Ramos (cell line): ENCODE measurements around the gene FARSA.
"Not testable (repeated sequence)": the region's sequence is repeated elsewhere in the genome, so short reads cannot be mapped to it uniquely, and the experiment has no call there.

Experiments
- in situ Hi-C: fragments of 300-500 bp; cut with MboI; formaldehyde crosslinking; loops from one replicate; pipeline ENCODE4 v1.14.3; 2022; ENCODE audit warnings: low sequenced_read_pairs; ENCODE audit not compliant: unreplicated experiment

The FARSA gene

GRCh38 chr19:12938779-12939601 is 5.5 kb upstream of the FARSA start:
- in situ Hi-C loops, result no loop called here

GRCh38 chr19:12937927-12938778 is 4.6 kb upstream of the FARSA start, which contains the start of gene CALR:
Gene CALR, plus strand, starts transcription at chr19:12938609. Its CDS starts 71 bp downstream, at chr19:12938680.
- in situ Hi-C loops, result no loop called here

GRCh38 chr19:12937093-12937926 is 3.8 kb upstream of the FARSA start:
- in situ Hi-C loops, result no loop called here

- in situ Hi-C loops, result no loop called here
These were observed 3.1 kb upstream of the FARSA start for GRCh38 chr19:12936582-12936981.

- in situ Hi-C loops, result no loop called here
These were observed 1.6 kb upstream of the FARSA start for GRCh38 chr19:12935071-12935470.

- in situ Hi-C loops, result no loop called here
These were observed 872 bp downstream of the FARSA start for GRCh38 chr19:12932392-12933286.

GRCh38 chr19:12930002-12930645 is 3.4 kb downstream of the FARSA start:
- in situ Hi-C loops, result no loop called here

GRCh38 chr19:12924621-12925310 is 8.7 kb downstream of the FARSA start:
- in situ Hi-C loops, result no loop called here

- in situ Hi-C loops, result no loop called here
These were observed 10.6 kb downstream of the FARSA start for GRCh38 chr19:12922959-12923358.

- in situ Hi-C loops, result no loop called here
These were observed 12.5 kb downstream of the FARSA start for GRCh38 chr19:12921047-12921446.

- in situ Hi-C loops, result no loop called here
These were observed 15.3 kb downstream of the FARSA start for GRCh38 chr19:12918253-12918652.

GRCh38 chr19:12915860-12916259 is 17.7 kb downstream of the FARSA start:
- in situ Hi-C loops, result not testable (repeated sequence)

- in situ Hi-C loops, result no loop called here
These were observed 19.4 kb downstream of the FARSA start for GRCh38 chr19:12913851-12914690.

- in situ Hi-C loops, result no loop called here
These were observed 20.4 kb downstream of the FARSA start for GRCh38 chr19:12913011-12913561.

GRCh38 chr19:12912571-12912970 is 20.9 kb downstream of the FARSA start:
- in situ Hi-C loops, result no loop called here

- in situ Hi-C loops, result no loop called here
These were observed 26.3 kb downstream of the FARSA start for GRCh38 chr19:12907166-12907565.

GRCh38 chr19:12899891-12900518 is 33.5 kb downstream of the FARSA start:
- in situ Hi-C loops, result no loop called here
